GM19025 (cell line): Measurements from ENCODE around the gene NFIA.

Source experiments
- ATAC-seq: cut with Tn5 transposase; IDR thresholded peaks from one replicate; pipeline ENCODE4 v1.9.1; 2021; ENCODE audit warnings: mild to moderate bottlenecking, low read depth, moderate library complexity; ENCODE audit not compliant: unreplicated experiment

The NFIA gene

DNA sequence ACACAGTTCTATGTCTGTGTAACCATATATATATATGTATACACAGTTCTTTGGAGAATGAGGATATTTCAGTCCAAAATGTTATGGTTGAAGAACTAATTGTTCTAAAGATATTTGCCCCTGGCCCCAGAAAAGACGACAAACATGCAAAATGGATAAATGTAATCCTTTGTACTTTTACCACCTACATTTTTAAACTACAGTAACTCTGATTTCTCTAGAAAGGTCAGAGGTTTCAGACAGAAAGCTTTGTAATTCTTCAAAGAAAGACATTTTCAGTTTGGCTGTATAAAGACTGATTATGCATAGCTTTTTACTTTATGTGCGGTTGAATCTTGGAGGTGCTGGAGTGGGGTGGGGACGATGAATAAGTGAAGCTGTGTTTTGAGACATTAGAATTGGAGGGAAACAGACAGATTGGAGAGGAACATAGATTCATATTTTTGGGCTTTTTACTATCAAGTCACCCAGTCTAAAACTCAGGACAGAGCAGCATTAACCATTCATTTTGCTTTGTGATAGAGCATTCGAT lies 16.6 kb downstream of the NFIA start:
- ATAC-seq: no peak

DNA sequence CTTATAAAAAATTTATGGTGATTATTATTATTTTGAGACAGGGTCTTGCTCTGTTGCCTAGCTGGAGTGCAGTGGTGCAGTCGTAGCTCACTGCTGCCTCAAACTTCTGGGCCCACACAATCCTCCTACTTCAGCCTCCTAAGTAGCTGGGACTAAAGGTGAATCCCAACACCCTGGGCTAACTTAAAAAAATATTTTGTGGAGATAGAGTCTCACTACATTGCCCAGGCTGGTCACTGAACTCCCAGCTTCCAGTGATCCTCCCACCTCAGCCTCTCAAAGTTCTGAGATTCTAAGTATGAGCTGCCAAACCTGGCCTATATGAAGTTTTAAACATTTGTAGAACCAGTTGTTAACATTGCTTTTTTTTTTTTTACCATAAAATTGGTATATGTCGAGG lies 18.2 kb downstream of the NFIA start:
- ATAC-seq: no peak

DNA sequence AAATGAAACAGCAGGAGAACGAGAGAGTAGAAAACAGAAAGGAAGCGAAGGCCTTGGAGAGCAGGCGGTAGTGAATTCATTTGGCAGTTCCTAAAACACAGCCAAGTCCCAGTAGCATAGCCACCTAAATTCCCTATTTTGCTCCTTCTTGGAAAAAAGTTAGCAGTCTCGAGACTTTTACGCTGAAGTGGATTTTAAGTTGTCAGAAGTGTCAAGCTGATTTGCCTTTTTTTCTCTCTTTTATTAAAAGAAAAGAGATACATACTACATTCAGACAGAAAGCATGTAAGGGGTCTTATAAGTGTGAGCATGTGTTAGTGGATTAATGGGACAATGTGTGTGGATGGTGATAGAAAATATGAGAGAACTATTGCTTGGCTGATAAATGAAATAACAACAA lies 19.2 kb downstream of the NFIA start:
- ATAC-seq: no peak

DNA sequence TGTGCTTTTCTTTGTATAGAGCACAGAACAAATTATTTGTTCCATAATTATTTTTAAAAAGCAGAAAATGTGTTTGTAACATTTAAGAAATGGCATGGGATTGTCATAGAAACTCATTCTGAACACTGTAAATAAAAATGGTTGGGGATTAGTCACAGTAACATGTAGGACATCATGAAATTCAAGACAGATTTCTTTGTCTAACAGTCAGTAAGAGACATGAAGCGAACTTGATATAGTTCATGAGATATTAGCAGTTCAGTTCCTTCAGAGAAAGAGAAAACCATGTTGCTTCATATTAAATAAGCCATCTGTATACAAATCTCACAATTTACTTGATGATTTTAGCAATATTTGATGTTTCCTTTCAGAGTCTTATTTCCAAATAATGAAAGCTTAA lies 19.7 kb downstream of the NFIA start:
- ATAC-seq: no peak

GRCh38 chr1:61102621-61103020 lies 20.3 kb downstream of the NFIA start:
- no peak for ATAC-seq

GRCh38 chr1:61104220-61104671 lies 21.9 kb downstream of the NFIA start:
- ATAC-seq: no peak

- no peak for ATAC-seq
These were observed 25.3 kb downstream of the NFIA start for GRCh38 chr1:61107638-61108037.

GRCh38 chr1:61109158-61109557 lies 26.8 kb downstream of the NFIA start:
- no peak for ATAC-seq

DNA sequence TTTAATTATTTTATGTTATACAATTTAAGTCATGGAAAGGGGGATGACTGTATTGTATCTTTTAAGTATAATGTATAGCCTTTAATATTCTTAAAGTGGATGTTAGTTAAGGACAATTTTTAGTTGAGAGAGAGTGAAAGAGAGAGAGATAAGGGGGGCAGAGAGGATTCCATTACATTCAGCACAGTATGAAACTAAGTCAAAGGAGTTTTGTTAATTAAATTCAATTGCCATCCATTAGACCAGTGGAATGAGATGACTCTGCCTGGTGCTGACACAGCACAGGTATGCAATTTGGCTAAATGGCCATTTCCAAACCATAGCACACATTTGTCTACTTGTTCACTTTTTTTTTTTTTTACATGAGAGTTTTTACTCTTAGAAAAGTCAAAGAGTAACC lies 27.5 kb downstream of the NFIA start:
- no peak for ATAC-seq

DNA sequence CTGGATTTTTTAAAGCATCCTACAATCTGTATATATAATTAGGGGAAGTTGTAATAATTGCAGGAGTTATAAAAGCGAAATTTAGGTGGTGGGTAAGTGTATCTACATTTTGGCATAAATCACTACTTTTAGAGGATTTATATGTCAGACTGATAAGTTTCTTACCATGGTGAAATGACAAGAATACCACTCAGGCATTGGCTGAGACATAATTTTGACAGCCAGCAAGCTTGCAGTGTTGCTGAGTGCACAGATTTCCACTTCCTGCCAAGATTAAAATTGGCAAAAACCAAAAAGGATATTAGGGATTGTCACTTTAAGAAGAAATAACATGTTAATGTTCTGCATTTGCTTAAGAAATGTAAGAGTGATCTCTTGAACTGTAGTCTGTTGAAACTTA lies 28.2 kb downstream of the NFIA start:
- no peak for ATAC-seq

- ATAC-seq: no peak
These were observed 29.0 kb downstream of the NFIA start for GRCh38 chr1:61111084-61112004.

GRCh38 chr1:61114178-61114870 lies 32.0 kb downstream of the NFIA start:
- no peak for ATAC-seq

- ATAC-seq: no peak
These were observed 33.1 kb downstream of the NFIA start for GRCh38 chr1:61115436-61115835.

- ATAC-seq: no peak
These were observed 34.1 kb downstream of the NFIA start for GRCh38 chr1:61116421-61116820.

- ATAC-seq: no peak
These were observed 34.9 kb downstream of the NFIA start for GRCh38 chr1:61117283-61117682.

DNA sequence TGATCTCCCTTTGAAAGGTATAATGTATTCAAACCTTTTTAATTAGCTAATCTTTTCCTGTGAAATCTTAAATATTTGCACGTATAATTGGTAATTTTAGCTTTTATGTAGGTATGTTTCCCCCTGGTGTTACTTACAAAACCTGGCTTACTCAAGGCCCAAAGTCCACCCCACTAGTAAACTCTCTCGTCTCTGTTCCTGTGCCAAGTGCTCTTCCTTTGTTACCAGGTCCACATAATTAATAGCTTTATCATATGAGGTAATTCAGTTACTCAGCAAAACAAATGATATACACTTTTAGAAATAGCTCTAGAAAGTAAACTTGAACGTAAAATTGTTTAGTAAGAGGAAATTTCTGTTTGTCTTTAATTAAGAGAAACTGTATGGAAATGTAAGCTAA lies 36.7 kb downstream of the NFIA start:
- no peak for ATAC-seq

GRCh38 chr1:61120246-61120840 lies 38.0 kb downstream of the NFIA start:
- ATAC-seq: no peak

DNA sequence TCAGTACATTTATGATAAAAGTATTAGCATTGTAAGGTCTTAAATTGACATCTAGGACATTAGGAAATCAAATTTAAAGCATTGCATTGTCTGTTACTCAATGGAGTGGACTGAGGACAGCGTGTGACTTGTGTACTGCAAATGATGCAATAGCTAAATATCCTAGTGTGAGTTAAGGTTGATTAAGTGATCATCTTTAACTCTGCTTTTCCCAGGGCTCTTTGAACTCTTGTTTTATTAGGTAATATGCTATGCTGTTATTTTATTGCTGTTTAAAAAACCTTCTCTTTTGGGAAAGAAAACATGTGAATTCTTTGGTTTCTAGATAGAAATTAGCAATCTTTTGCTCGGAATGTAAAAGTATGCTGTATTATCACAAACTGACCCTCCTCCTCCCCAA lies 38.6 kb downstream of the NFIA start:
- no peak for ATAC-seq

GRCh38 chr1:61121631-61122030 lies 39.3 kb downstream of the NFIA start:
- ATAC-seq: no peak

DNA sequence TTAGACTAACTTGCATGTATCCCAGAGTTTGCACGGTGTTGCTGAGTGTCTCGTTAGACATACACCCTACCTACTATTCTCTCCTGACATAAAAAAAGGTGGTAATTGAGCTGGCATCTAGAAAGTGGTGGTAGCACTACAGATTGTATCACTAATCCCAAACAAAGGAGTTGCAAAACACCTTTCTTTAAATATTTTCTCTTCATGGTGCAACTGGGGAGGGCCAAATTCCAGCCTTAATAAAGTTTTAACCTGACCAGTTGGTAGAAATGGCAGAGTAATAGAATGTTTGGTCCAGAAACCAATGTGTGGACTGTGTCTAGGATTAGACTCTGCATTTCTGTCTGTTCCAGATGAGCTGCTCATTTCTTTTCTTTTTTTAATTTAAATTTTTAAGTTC lies 40.0 kb downstream of the NFIA start:
- ATAC-seq: no peak

DNA sequence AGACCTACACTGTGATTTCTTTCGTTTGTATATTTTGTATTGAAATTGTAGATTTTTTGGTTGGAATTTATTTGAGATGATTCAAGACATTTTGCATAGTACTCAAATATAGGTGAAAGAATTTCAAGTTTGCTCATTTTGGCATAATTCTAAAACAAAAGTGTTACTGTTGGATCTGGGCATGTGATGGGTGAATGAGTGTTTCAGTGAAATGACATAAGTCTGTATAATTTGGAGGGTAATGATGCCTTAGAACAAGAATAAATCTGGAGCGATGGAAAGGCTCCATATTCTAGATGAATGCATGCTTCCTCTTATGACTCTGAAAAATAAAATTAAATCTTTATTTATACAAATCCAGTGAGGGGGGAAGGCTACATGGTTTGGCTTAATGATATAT lies 41.0 kb downstream of the NFIA start:
- ATAC-seq: no peak
